HUES48 (cell line): Measurements from ENCODE around the gene PSMA1.
"Not testable (repeated sequence)": the region's sequence is repeated elsewhere in the genome, so short reads cannot be mapped to it uniquely, and the experiment has no call there.

Source experiments
- H3K27ac ChIP-seq: one replicate; pipeline ENCODE4 v1.7.0; 2013; ENCODE audit warnings: low read depth, low read length, inconsistent platforms
- H3K27me3 ChIP-seq: 2 replicates; pipeline ENCODE4 v1.6.1; 2013; ENCODE audit warnings: mild to moderate bottlenecking, low read length; ENCODE audit not compliant: control insufficient read depth, insufficient read depth
- H3K36me3 ChIP-seq: 2 replicates; pipeline ENCODE4 v1.6.1; 2013; ENCODE audit warnings: low read length; ENCODE audit not compliant: control insufficient read depth, insufficient read depth
- H3K4me1 ChIP-seq: 2 replicates; pipeline ENCODE4 v1.6.1; 2013; ENCODE audit warnings: mild to moderate bottlenecking, low read length; ENCODE audit not compliant: control insufficient read depth, insufficient read depth
- H3K4me3 ChIP-seq: 2 replicates; pipeline ENCODE4 v1.5.1; 2013; ENCODE audit warnings: mild to moderate bottlenecking, low read depth, low read length
- H3K9ac ChIP-seq: 2 replicates; pipeline ENCODE4 v1.6.1; 2013; ENCODE audit warnings: mild to moderate bottlenecking, low read depth, low read length, moderate library complexity
- H3K9me3 ChIP-seq: 2 replicates; pipeline ENCODE4 v1.6.1; 2013; ENCODE audit warnings: low read length; ENCODE audit not compliant: control insufficient read depth, insufficient read depth

The PSMA1 gene

DNA sequence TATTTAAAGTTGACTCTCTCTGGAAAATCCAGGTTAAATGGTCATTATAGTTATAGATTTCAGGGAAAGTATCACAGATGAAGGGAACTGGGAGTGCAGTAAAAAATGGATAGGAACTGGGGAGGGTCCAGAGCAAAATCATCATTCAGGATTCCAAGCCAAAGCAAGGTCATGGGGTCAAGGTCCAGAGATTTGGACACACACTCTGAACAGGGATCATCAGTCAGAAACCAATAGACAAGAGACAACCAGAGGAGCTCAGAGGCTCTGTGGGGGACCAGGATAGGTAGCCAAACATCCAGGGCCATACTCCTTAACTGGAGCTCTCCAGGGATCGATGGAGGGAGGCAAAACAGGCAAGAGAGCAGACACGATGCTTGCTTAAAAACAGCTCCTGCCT is 27.3 kb upstream of the PSMA1 start:
- no peak overlapping the region for H3K9ac ChIP-seq
- H3K4me3 ChIP-seq, result no peak overlapping the region
- H3K27ac ChIP-seq, result no peak overlapping the region
- H3K9me3 ChIP-seq, result no peaks in the 10 kb centered on the region
- H3K36me3 ChIP-seq, result no peaks in the 10 kb centered on the region
- H3K27me3 ChIP-seq, result no peaks in the 10 kb centered on the region
- peaks cover 2% of the 10 kb centered on the region for H3K4me1 ChIP-seq

DNA sequence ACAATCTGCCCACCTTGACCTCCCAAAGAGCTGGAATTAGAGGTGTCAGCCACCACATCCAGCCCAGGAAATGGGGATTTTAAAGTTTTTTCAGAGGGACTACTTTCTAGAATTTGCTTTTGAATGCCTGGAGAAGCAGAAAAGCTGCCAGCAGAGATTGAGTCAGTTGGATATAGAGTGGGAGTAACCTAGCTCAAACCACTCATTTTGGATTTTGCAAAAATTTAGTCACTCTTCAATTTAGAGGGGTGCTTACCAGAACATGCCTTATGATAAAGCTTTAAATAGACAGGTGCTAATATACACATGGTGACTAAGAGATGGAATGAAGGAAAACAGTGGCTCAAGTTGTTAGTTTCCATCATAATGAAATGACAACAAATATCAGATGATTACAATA is 26.5 kb upstream of the PSMA1 start:
- Histone ChIP-seq H3K27me3 (no peaks in the 10 kb centered on the region), H3K27ac (no peak overlapping the region), H3K36me3 (no peaks in the 10 kb centered on the region), H3K4me1 (peaks cover 9% of the 10 kb centered on the region), H3K4me3 (no peak overlapping the region), H3K9me3 (no peaks in the 10 kb centered on the region), H3K9ac (no peak overlapping the region)

DNA sequence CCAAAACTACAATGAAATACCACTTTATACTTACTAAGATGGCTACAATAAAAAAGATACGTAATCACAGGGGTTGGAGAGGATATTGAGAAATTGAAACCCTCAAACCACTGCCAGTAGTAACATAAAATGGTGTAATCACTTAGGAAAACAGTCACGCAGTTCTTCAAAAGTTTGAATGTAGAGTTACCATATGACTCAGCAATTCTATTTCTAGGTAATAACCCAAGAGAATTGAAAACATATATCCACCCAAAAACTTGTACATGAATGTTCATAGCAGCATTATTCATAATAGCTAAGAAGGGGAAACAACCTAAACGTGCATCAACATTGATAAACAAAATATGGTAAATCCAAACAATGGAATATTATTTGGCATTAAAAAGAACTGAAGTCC is 24.4 kb upstream of the PSMA1 start:
- no peak overlapping the region for H3K9ac ChIP-seq
- no peak overlapping the region for H3K27ac ChIP-seq
- H3K9me3 ChIP-seq, result no peaks in the 10 kb centered on the region
- H3K4me3 ChIP-seq, result no peak overlapping the region
- peaks cover 25% of the 10 kb centered on the region for H3K4me1 ChIP-seq
- no peaks in the 10 kb centered on the region for H3K27me3 ChIP-seq
- H3K36me3 ChIP-seq, result no peaks in the 10 kb centered on the region

GRCh38 chr11:14543260-14543659 is 23.1 kb upstream of the PSMA1 start:
- Histone ChIP-seq H3K27ac (no peak overlapping the region), H3K27me3 (no peaks in the 10 kb centered on the region), H3K9me3 (no peaks in the 10 kb centered on the region), H3K4me1 (peaks cover 25% of the 10 kb centered on the region), H3K4me3 (no peak overlapping the region), H3K36me3 (no peaks in the 10 kb centered on the region), H3K9ac (no peak overlapping the region)

- Histone ChIP-seq H3K36me3 (no peaks in the 10 kb centered on the region), H3K9me3 (no peaks in the 10 kb centered on the region), H3K4me3 (no peak overlapping the region), H3K27ac (no peak overlapping the region), H3K4me1 (peaks cover 25% of the 10 kb centered on the region), H3K9ac (no peak overlapping the region), H3K27me3 (no peaks in the 10 kb centered on the region)
Measured at GRCh38 chr11:14542324-14542723, 22.1 kb upstream of the PSMA1 start.

- H3K9ac ChIP-seq, result no peak overlapping the region
- H3K9me3 ChIP-seq, result no peaks in the 10 kb centered on the region
- no peaks in the 10 kb centered on the region for H3K36me3 ChIP-seq
- H3K27ac ChIP-seq, result no peak overlapping the region
- H3K4me1 ChIP-seq, result peaks cover 25% of the 10 kb centered on the region
- no peak overlapping the region for H3K4me3 ChIP-seq
- H3K27me3 ChIP-seq, result no peaks in the 10 kb centered on the region
Measured at GRCh38 chr11:14541192-14541947, 21.2 kb upstream of the PSMA1 start.

DNA sequence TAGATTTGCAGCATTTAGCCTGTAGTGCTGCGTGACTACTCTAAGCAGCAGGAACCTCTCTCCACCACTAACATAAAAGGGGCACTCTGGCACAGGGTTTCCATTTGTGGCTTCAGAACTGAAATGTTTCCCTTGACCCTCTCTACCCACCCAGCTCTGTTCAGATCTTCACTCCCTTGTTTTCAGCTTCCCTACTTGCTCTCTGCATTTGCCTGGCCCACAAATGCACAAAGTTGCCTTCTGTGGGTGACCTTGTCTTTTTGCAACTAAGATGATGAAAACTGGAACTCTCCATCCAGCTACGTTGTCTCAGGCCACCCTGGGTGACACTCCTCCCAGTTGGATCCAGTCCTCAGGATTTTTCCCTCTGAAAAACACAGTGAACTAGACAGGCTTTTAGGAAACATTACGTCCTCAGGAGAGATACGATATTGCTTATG is 19.8 kb upstream of the PSMA1 start:
- H3K9ac ChIP-seq, result no peak overlapping the region
- H3K27ac ChIP-seq, result no peak overlapping the region
- H3K4me3 ChIP-seq, result no peak overlapping the region
- no peaks in the 10 kb centered on the region for H3K9me3 ChIP-seq
- H3K36me3 ChIP-seq, result no peaks in the 10 kb centered on the region
- peaks cover 25% of the 10 kb centered on the region for H3K4me1 ChIP-seq
- no peaks in the 10 kb centered on the region for H3K27me3 ChIP-seq

GRCh38 chr11:14538926-14539554 is 18.9 kb upstream of the PSMA1 start:
- H3K36me3 ChIP-seq, result no peaks in the 10 kb centered on the region
- no peaks in the 10 kb centered on the region for H3K9me3 ChIP-seq
- no peak overlapping the region for H3K27ac ChIP-seq
- no peak overlapping the region for H3K9ac ChIP-seq
- no peaks in the 10 kb centered on the region for H3K27me3 ChIP-seq
- H3K4me1 ChIP-seq, result peaks cover 25% of the 10 kb centered on the region
- H3K4me3 ChIP-seq, result no peak overlapping the region

DNA sequence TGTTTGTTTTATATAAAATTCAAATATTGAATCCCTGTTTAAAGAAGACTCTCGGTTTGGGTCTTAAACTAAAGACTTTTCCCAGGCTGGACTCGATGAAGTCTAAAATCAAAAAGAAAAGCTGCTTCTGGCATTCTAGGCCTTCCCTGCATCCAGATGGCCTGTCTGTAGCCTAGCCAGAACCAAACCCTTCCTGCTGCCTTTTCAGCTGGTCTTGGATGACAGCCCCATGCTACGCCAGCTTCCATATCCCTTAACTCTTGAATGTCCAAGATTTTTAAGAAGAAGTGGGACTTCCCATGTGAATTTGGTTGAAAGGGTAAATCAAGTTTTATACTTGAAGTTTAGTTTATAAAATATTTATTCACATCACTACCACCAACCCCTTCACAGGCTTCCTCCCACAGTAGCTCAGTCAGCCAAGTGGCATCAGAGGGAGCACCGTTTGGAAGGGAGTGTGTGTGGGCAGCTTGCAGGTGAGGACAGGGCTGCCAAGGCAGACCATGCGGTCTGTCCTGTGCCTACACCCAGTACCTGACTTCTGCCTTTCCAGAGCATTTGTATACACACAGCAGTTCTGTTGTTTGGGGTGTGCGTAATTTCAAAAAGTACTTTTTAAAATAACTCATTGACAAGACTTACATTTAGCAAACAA is 18.2 kb upstream of the PSMA1 start:
- no peak overlapping the region for H3K9ac ChIP-seq
- no peaks in the 10 kb centered on the region for H3K27me3 ChIP-seq
- no peaks in the 10 kb centered on the region for H3K36me3 ChIP-seq
- peaks cover 25% of the 10 kb centered on the region for H3K4me1 ChIP-seq
- H3K27ac ChIP-seq, result no peak overlapping the region
- no peak overlapping the region for H3K4me3 ChIP-seq
- H3K9me3 ChIP-seq, result no peaks in the 10 kb centered on the region

DNA sequence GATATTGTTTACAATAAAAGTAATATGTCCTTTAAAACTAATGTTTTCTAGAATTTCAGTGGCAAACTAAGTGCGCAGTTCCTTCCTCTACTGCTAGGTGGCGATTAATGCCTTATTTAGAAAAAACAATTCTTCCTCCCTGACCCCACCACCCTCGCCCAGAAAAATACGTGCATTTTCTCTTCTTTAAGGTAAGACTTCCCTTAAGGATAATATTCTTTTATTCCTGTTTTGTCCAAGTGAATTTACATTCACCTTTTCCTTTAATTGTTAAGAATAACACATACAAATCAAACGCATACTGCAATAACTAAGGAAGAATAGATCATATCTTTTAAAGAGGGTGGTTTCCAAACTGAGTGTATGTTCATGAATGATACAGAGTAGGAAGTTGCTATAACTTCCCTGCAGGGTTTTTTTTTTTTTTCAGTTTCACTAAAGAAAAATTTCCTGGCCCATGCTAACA is 17.0 kb upstream of the PSMA1 start:
- no peaks in the 10 kb centered on the region for H3K36me3 ChIP-seq
- H3K27me3 ChIP-seq, result no peaks in the 10 kb centered on the region
- H3K27ac ChIP-seq, result no peak overlapping the region
- no peaks in the 10 kb centered on the region for H3K9me3 ChIP-seq
- H3K9ac ChIP-seq, result no peak overlapping the region
- peaks cover 20% of the 10 kb centered on the region for H3K4me1 ChIP-seq
- H3K4me3 ChIP-seq, result no peak overlapping the region

- not testable (repeated sequence) for H3K27me3 ChIP-seq, H3K9ac ChIP-seq, H3K4me1 ChIP-seq, H3K9me3 ChIP-seq, H3K4me3 ChIP-seq, H3K27ac ChIP-seq, H3K36me3 ChIP-seq
Measured at GRCh38 chr11:14535166-14535565, 15.0 kb upstream of the PSMA1 start.
